Renal cortex interstitium (tissue), 11 donors: Measurements from ENCODE around the gene ZFHX3. TPM values are rescaled to one million over a fixed set of nuclear protein-coding genes. Genes with fewer than 3 reads are reported as not detected.
"Not testable (repeated sequence)": the region's sequence is repeated elsewhere in the genome, so short reads cannot be mapped to it uniquely, and the experiment has no call there.

ENCODE experiments used
- DNase-seq, 11 donors: peaks; one replicate each; pipeline ENCODE4 v3.0.0-alpha.2; 2013; ENCODE audit warnings: low read depth in 9 of 11, low spot score in 4 of 11; ENCODE audit errors: extremely low read depth in 1 of 11
- polyA plus RNA-seq, 3 donors: library from polyadenylated mRNA; unstranded; fragments of 120-200 nt; gene quantifications; one replicate each; pipeline ENCODE4 v1.2.1, GENCODE V29; 2013; ENCODE audit not compliant: insufficient read length in 3 of 3

The ZFHX3 gene
- polyA plus RNA-seq, 3 donors: 20.2 to 25.8 (median 20.2) TPM

DNA sequence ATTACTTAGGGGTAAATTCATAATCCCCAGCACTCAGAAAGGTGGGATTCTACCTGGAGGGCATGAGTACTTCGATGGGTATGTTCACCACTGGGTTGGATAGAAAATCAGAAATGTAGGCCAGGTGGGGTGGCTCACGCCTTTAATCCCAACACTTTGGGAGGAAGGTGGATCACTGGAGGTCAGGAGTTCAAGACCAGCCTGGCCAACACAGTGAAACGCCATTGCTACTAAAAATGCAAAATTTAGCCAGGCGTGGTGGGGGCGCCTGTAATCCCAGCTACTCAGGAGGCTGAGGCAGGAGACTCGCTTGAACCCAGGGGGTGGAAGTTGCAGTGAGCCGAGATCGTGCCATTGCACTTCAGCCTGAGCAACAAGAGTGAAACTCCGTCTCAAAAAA, 24.1 kb upstream of the ZFHX3 start:
- not testable (repeated sequence) for DNase-seq

DNA sequence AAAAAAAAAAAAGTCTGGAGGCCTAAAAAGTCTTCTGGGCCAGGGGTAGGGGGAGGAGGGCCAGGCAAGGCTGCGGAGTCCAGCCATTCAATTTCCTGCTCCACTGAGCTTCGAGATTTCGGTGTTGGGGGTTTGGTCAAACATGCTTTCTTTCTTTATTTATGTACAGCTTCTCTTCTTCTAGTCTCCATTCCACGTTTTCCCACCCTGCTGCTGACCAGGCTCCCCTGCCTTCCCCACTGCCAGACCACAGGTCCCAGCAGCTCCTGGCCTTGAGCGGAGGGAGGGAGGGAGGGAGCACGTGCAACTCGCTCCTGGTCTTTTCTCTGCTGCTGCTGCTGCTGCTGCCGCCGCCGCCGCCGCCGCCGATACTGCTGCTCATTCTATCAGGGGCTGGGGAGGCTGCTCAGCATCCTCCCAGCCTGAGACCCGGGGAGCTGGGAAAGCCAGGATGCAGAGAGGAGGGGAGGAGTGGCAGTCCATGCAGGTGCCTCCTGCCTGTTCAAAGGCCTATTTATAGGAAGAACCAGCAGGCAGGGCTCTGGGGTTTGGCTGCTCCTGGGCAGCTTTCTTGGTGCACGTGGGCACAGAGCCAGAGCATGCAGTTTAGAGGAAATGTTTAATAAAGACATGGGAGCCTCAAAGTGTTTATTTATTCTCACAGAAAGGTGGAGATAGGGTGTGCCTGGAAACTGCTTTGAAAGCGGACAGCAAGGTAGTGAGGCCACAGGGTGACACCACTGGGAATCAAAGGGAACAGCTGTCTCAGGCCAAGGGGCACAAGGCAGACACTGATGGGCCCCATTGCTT, 23.4 kb upstream of the ZFHX3 start:
- no peak for DNase-seq

DNA sequence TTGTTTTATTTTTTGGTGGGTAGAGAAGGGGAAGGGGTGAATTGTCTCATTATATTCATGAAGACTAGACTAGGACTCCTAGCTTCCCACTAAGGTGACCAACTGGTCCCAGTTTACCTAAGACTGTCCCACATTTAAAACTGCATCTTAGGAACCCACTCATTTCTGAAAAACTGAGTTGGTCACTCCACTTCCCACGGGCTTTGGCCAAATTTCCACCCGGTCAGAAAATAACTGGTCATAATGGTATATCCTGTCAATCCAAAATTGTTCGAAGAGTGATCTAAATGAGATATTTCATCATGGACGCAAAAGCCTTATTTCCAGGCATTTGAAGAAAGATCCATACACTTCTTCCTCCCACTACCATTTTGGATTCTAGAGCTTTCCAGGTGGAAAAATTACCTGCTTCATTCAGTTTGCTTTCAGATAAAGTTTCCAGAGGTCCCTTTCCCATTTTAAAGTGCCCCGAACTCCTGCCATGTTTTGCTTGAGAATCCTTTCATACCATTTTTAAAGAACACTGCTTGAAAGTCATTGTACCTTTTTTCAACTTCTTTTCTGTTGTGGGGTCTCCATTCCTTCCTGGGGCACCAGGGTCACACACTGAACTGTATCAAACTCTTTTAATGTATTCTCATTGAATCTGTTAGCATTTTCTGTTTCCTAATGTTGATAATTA, 21.8 kb upstream of the ZFHX3 start:
- DNase-seq: no peak

DNA sequence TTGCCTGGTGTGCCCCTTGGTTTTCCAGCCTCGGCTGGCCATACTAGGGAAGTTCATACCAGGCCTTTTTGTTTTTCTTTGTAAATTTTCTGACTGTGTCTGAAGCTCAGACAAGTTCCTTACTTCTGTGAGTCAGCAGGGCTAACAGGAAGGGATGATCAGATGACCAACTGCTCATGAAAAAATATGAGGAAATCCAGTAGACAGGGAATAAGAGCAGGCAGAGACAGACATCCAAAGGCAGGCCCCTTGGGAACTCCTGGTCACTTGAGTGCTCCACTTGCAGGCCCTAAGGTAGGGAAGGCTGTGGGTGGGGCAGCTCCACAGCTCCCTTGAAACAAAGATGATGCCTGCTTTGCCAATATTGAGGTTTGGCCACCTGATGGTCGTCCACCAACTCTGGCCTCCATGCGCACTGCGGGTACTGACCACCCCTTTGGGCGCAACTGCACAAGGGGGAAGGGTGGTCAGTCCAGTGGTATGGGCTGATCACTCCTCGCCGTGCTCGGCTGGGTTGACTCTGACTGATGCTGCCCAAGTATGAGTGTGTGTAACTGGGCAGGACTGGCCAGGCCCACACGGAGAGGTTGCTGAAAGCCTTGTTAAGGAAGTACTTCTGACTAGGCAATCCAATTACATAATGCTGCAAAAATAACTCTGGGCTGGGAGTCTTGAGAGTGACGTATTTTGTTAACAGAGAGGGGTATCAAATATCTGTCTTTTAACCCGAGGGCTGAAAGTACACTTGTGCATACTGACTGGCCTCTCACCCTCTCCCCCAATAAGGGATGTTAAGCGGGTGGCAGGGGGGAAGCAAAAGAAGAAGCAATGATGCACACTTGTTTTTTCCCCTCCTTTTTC, 20.8 kb upstream of the ZFHX3 start:
- no peak for DNase-seq

DNA sequence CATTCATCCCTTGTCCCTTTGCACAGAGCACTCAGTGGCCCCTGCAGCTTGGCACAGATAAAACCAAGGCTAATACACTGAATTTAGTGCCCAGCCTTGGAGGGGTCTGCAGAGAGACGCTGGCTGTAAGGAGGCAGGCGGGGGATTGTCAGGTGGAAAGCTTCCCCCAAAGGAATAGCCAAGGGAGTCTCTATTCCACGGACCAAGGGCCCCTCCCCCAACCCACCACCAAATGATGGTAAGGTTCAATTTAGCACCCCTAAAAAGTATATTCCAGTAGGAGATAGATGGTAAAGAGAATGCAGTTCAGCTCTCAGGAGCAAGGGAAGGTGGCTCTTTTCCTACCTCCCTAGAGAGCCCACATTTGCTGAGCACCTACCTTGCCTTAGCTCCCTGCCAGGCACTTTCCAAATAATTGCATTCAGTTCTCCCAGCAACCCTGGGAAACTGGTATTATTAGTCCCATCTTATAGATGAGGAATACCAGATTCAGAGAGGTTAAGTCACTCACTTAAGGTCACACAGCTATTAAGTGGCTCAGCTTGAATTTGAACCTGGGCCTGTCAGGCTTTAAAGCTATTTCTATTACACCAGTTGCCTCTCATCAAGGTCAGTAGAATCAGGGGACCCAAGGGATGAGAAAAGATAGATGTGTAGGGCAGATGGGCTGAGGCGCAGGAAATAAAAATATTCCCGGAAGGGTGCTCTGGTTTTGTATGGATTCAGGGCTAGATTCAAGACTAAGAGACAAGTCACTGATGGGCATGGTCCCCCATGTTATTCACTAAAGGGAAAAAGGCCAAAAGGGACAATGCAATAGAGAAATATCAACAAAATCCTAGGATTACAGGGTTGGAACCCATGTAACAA, 20.0 kb upstream of the ZFHX3 start:
- DNase-seq: no peak

DNA sequence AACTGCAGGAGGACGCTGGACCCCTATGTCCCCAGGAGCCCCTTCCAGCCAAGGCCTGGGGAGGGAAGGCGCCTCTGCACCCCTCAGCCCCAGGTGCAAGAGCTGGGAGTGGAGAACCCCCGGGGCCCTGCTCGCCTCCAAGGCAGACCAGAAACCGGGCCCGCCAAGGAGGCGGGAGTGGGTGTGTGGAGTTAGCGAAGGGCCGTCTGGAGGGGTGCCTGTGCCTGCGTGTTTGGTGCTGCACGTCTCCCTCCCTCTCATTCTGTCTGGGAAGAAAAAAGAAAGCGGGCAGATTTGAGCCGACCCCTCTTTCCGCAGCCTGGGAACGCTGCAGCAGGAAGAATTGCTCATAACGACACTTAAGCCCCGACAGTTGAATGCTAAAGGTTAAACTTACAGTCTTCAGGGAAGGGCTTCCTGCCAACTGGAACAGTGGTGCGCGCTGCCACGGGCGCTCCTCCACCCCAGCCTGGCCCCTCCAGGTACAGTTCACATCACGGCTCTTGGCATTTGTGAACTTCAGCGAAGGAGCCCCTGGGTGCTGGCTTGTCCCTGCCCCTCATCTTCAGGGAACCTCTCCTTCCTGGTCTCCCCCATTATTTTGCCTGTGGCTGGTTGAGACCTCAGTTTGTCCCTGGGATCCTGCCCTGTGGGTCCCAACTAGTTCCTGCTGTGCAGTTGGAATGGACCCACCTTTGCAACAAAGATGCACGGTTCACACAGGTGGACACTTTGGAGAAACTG, 19.2 kb upstream of the ZFHX3 start:
- no peak for DNase-seq

DNA sequence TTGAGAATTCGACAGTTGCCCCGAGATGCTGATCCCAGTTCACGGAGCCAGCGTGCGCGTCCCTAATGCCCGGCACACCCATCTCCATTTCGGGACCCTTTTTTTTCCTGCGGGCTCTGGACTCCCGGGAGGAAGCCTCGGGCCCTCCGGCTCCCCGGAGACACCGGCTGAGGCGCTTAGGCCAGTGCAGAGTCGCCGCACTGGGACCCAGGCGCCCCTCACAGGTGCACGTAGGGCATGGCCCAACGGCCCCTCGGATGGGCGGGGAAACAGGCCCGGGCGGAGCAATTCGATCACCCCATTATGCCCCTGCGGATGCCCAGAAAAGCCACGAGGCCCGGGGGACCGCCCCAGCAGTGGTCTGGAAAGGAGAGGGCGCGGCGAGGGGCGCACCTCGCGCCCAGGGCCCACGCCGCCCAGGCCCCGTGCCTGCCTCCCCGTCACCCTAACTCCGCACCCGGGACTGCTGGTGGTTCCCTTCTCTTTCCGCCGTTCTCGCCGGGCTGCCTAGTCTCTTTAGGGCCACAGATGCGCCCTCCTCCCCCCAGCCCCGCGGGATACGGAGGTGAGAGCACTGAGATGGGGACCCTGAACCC, 18.5 kb upstream of the ZFHX3 start:
- no peak for DNase-seq

DNA sequence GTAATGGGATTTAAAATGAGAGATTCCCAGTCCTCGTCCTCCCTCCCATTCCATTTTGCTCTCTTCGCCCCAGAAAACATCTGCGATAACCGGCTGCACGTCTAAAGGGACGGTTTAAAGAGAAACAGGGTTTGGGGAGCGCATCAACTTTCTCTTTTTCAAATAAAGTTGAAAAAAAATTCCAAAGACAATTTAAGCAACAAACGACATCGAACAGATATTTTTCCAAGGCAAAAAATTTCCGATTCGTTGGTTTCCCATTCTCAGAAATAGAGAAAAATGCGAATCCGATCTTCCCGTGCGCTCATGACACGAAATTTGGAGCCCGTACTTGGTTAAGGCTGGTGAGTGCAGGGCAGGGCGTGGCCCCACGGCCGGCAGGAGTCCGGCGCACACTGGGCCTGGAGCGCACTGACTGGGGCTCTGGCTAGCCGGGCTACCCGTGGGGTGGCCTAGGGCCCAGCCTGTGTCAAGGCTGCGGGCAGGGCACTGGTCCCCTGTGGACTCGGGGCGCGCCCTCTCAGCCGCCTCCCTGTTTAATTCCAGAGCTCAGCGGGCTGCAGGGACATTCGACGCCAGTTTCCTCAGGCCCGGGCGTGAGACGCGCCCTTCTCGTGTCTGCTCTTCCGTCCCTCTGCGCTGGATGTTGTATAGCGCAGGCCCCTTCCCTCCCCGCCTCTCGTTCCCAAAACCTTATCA, 17.9 kb upstream of the ZFHX3 start:
- no peak for DNase-seq

DNA sequence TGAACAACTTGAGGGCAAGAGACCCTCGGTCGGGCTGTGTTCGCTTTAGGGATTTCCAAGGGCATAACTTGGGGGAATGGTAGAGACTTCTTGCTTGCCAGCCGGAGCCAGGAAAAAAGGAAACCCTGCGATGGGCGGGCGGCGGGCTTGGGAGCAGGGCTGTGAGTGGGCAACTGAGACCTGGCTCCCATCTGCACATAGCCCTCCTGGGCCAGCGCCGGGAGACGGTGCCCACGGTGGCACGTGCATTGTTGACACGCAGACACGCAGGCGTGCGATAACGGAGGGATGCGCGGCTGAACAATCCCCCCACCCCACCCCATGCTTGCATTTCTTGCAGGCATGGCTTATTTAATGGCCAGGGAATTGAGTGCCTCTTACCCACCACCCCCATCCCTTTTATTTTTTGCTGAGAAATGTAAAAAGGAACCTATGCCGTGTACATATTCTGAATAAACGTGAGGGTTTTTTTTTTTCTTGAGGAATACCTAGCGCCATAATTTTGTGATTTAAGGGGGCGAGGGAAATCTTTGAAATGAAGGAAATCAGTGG, 17.1 kb upstream of the ZFHX3 start:
- no peak for DNase-seq

DNA sequence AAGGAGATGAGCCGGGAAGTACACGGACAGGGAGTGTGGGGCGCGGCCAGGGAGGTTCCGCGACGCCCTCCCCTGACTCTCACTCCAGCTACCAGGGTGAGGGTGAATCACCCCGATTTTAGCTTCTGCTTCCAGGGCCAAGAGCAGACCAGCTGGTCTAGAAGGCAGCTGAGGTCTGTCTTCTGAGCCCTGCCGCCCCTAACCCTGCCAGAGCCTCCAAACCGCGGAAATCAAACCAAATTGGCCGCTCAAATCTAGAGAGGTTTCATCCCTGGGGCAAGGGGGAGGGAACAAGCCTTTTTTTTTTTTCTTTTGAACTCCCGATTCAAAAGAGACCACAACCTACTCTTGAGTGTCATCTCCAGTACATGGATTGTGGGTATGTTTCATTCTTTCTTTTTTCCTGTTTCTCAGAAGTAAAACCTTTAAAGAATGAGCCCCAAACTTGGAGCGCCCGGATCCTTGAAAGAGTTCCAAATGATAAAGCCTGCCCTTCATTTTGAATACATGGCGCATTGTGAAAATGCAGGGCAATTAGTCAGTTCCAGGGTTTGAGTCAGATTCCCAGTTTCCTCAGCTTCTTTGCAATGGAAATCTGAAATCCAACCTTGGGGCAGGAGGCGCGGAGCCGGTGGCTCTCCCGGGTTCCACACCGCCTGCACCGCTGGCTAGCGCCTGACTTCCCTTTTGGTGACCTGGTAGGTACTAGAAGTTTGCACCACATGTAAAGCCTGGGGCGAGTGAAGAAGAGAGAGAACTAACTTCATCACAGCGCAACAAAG, 16.5 kb upstream of the ZFHX3 start:
- no peak for DNase-seq

DNA sequence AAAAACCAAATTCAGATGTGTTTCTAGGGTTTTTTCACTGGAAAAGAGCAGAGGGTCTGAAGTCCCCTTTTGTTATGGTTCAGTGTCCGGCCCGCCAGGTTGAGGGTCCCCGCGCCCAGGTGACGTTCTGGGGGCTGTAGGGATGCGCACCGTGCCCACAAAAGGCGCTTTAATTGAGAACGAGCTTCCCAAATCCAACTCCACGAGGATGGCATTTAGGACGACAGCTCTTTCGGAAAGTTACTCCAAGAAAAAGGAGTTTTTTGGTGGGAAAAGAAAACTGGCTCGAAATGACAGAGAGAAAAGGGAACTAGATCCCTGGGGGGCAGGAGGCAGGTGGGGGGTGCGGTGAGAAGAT, 15.9 kb upstream of the ZFHX3 start:
- no peak for DNase-seq

DNA sequence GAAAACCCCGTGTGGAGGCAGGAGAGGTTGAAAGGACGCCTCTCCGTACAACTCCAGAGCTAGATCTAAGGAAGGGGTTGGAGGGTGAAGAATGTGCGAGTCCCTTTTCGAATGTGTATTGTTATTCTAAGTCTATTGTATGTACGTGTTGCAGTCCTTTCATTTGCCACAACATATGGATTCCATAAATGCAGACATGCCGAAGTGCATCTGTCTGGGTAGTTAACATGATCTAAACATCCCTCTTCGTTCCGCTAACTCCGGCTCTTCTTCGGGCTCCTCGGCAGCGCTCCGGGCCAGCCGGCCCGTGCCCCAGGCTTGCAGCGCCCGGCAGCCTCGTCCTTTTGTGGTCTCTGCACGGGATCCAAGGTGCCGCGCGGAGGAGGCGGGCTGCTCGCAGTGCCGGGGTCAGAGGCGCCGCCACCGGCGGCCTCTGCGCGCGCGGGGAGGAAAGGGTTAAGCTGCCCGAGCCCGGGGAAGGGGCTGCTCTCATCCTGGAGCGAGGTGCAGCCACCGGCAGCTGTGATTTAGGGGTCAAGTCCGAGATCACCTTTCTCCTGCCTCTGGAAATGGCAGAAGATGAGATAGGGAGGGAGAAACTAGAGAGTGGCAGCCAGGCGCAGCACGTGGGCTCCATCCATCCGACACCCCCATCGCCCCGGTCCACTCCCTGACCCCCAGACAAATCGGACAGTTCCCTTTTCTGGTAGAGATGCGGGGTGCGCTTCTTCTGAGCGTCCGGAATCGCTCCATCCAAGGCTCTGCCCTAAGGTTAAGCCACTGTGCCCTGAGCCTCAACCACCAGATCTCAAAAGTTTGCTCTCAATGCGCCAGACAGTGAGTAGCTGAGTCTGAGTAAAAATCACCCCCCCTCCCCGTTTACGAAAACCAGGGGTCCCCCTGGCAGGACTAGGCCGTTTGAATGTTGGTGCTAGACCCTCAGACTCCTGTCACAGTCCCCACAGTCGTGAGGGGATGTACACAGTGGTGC, 15.1 kb upstream of the ZFHX3 start:
- DNase-seq: no peak

DNA sequence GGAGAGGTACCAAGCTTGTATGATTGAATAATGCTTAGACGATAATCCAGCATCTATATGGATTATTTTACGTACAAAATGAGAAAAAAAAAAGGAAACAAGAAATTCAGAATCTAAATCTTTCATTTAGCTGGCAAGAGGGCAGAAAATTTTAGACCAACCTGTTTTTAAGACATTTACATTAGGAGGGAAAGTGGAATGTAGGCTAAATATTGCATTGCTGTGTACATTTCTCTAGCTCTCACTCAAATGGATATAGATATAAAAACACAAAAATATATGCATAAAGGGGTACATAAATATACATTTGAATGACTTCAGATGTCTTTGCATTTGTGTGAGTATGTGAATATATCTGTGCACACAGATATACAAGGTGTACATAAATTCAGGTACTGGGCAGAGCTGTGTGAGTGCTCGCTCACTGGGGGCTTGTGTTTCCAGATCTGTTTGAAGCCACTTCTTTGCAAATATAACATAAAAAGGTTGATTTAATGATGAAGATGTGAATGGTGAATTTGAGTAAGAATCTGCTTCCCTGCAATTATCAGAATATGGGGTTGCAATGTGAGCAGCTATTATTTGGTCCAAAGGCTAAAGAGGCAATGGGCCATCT, 14.2 kb upstream of the ZFHX3 start:
- no peak for DNase-seq

DNA sequence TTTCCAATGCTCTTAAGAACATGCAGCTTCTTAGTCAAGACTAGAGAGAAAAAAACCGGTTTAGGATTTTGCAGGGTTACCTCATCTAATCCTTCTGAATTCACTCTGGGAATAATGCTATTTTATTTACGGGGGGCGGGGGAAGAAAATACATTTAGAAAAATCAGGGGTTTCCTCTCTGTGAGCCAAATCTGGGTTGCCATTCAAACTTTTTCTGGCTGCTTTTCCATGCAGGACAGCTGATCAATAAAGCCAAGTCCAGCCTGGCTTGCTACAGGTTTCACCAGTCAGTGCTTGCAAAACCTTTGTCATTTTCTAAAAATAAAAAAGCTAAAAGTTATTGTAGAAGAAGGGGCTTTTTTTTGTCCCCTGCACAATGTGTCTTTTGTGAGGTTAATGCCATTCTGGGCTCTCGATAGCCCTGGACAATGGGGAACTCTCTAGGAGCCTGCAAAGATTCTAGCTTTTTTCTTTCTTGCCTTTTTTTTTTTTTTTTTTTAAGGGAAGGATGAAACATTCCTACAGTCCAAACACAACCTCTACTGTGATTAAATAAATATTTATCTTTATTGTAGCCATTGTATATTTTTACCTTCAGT, 13.1 kb upstream of the ZFHX3 start:
- no peak for DNase-seq
